OCI-LY3 (cell line): ENCODE data around the gene NRG2.

Experiments
- CTCF ChIP-seq: fragments of 200-600, 300-600 bp; sonication (generic); IDR thresholded peaks from 2 replicates; pipeline ENCODE4 v1.5.1; 2014; ENCODE audit warnings: antibody characterized with exemption, low read length, low read depth
- EZH2phosphoT487 ChIP-seq: fragments of 200-600 bp; shearing (Covaris generic); IDR thresholded peaks from 2 replicates; pipeline ENCODE4 v1.6.1; 2018; ENCODE audit warnings: antibody characterized with exemption, mixed run types, low read depth

- TF ChIP-seq CTCF (no peak), EZH2phosphoT487 (no peak)
These were observed 93.4 kb downstream of the NRG2 start for GRCh38 chr5:139949710-139950109.
